GM12875 (cell line): ENCODE results near the gene PDGFD.

Source experiments
- H3K4me3 ChIP-seq: one replicate; pipeline ENCODE4 v1.5.1; 2011; ENCODE audit warnings: low read depth, low read length, control low read depth
- TF ChIP-seq, protein P1 (sequence below): IDR thresholded peaks from 2 replicates; pipeline ENCODE4 v1.5.1; 2011; ENCODE audit warnings: low read depth, mild to moderate bottlenecking, control low read depth, inconsistent platforms, low read length, moderate library complexity, borderline replicate concordance; ENCODE audit not compliant: insufficient read depth

The PDGFD gene

GRCh38 chr11:103877221-103877620, 286.7 kb downstream of the PDGFD start:
- TF ChIP-seq, protein P1, sequence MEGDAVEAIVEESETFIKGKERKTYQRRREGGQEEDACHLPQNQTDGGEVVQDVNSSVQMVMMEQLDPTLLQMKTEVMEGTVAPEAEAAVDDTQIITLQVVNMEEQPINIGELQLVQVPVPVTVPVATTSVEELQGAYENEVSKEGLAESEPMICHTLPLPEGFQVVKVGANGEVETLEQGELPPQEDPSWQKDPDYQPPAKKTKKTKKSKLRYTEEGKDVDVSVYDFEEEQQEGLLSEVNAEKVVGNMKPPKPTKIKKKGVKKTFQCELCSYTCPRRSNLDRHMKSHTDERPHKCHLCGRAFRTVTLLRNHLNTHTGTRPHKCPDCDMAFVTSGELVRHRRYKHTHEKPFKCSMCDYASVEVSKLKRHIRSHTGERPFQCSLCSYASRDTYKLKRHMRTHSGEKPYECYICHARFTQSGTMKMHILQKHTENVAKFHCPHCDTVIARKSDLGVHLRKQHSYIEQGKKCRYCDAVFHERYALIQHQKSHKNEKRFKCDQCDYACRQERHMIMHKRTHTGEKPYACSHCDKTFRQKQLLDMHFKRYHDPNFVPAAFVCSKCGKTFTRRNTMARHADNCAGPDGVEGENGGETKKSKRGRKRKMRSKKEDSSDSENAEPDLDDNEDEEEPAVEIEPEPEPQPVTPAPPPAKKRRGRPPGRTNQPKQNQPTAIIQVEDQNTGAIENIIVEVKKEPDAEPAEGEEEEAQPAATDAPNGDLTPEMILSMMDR = no peak
- H3K4me3 ChIP-seq = no peak overlapping the region

- no peak overlapping the region for H3K4me3 ChIP-seq
- TF ChIP-seq, protein P1 = no peak
Measured at GRCh38 chr11:103875855-103876510, 288.0 kb downstream of the PDGFD start.

DNA sequence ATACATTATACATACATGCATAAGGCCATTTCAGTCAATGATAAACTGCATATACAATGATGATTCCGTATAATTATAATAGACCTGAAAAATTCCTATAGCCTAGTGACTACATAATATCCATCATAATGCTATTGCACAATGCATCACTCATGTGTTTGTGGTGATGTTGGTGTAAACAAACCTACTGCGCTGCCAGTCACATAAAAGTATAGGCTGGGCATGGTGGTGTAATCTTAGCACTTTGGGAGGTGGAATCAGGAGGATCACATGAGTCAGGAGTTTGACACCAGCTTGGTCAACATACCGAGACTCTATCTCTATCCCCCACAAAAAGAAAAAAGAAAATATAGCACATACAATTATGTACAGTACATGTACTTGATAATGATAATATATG, 291.2 kb downstream of the PDGFD start:
- H3K4me3 ChIP-seq = no peak overlapping the region
- TF ChIP-seq, protein P1 = no peak

- TF ChIP-seq, protein P1 = no peak
- no peak overlapping the region for H3K4me3 ChIP-seq
Measured at GRCh38 chr11:103871923-103872551, 291.9 kb downstream of the PDGFD start.

- TF ChIP-seq, protein P1 = no peak
- H3K4me3 ChIP-seq = no peak overlapping the region
Measured at GRCh38 chr11:103870821-103871309, 293.1 kb downstream of the PDGFD start.

DNA sequence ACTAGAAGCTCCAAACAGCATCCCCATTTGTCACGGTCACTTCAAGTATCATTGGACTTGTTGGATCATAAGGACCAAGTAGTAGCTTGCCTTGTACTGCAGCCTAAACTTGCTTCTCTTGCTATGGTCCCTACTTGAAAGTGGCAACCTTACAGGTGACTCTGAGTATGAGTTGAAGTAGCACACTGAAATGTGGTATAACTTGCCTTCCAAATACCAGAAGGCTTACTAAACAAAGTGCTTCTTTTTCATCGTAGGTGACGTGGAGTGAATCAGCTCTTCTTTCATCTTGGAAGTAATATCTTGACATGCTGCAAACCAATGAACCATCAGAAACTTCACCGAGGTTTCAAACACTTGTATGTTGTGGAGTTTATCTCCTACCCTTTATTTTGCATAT, 296.5 kb downstream of the PDGFD start:
- no peak overlapping the region for H3K4me3 ChIP-seq
- TF ChIP-seq, protein P1 = no peak

DNA sequence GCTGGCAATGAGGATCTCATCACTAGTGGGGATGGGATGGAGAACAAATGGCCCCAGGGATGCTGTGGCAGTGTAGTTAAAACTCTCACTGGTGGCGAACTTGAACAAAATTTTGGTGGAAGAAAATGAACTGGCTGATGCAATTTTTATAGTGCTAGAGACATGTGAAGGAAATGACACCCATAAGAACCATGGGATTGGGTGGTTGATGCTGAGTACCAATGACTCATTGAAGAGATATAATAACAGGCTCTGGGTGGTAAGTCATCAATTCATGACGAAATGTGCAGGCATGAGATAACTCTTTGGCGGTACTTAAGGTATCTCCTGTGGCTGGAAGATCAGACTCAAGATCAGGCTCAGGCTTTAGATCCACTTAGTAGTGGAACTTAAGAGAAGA, 300.4 kb downstream of the PDGFD start:
- H3K4me3 ChIP-seq = no peak overlapping the region
- TF ChIP-seq, protein P1 = no peak
